GM19438 (cell line): ENCODE data around the gene POC1A.
"Not testable (repeated sequence)": the region's sequence is repeated elsewhere in the genome, so short reads cannot be mapped to it uniquely, and the experiment has no call there.

Experiments
- ATAC-seq: cut with Tn5 transposase; IDR thresholded peaks from one replicate; pipeline ENCODE4 v1.9.1; 2021; ENCODE audit warnings: low read depth; ENCODE audit not compliant: unreplicated experiment

Gene POC1A

GRCh38 chr3:52036222-52036694, 118.0 kb downstream of the POC1A start:
- ATAC-seq: no peak

GRCh38 chr3:52034651-52035050, 119.6 kb downstream of the POC1A start:
- no peak for ATAC-seq

- no peak for ATAC-seq
These were observed 120.0 kb downstream of the POC1A start for GRCh38 chr3:52034212-52034611.

GRCh38 chr3:52033748-52034147, 120.5 kb downstream of the POC1A start:
- not testable (repeated sequence) for ATAC-seq

- no peak for ATAC-seq
These were observed 121.4 kb downstream of the POC1A start for GRCh38 chr3:52032702-52033408.

- ATAC-seq: no peak
These were observed 122.3 kb downstream of the POC1A start for GRCh38 chr3:52031896-52032295.

GRCh38 chr3:52030714-52031310, 123.4 kb downstream of the POC1A start:
- no peak for ATAC-seq

GRCh38 chr3:52029535-52029934, 124.7 kb downstream of the POC1A start:
- no peak for ATAC-seq

- ATAC-seq: no peak
These were observed 125.2 kb downstream of the POC1A start for GRCh38 chr3:52029053-52029452.

- no peak for ATAC-seq
These were observed 125.7 kb downstream of the POC1A start for GRCh38 chr3:52028572-52028971.

- no peak for ATAC-seq
These were observed 128.2 kb downstream of the POC1A start for GRCh38 chr3:52026041-52026440.

GRCh38 chr3:52025453-52025852, 128.8 kb downstream of the POC1A start:
- no peak for ATAC-seq
